GM19467 (cell line): ENCODE results near the gene CD180.

ENCODE experiments used
- ATAC-seq: cut with Tn5 transposase; IDR thresholded peaks from one replicate; pipeline ENCODE4 v1.9.1; 2021; ENCODE audit warnings: mild to moderate bottlenecking, moderate library complexity; ENCODE audit not compliant: unreplicated experiment

The CD180 gene

DNA sequence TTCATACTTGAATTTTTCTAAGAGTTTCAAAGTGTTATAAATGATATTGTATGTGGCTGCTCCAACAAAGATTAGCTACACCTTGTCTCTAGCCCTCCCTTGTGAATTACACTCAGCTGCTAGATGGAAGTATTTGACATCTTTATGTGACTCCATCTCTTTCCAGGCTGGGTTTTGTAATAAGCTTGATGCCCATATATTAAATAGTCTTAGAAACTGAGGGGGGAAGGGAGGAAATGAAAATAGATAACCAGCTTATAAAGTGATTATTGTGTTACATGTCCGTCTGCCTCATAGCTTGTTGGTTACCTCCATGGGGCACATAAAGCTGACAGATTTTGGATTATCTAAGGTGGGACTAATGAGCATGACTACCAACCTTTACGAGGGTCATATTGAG lies 63.4 kb downstream of the CD180 start:
- ATAC-seq = no peak

DNA sequence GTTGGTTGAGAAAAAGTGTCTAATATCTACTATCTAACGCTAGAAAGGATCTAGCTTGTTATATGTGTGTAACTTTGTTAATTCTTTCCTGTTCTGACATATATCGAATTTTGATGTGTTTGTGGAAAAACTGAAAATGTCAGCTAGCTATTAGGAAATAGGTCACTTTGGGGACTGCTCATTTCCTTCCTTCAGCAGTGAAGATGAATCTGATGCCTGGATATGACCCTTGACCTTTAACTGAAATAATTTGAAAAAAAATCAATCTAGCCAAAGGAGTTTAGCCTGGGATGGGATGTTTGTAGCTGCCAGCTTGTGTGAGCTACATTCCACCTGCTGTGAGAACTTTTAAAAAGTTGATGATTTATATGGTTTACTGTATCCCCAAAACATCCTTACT lies 66.8 kb downstream of the CD180 start:
- ATAC-seq = no peak
